OCI-LY3 (cell line): ENCODE data around the gene KIRREL1.

ENCODE experiments used
- CTCF ChIP-seq: fragments of 200-600, 300-600 bp; sonication (generic); IDR thresholded peaks from 2 replicates; pipeline ENCODE4 v1.5.1; 2014; ENCODE audit warnings: antibody characterized with exemption, low read length, low read depth
- EZH2phosphoT487 ChIP-seq: fragments of 200-600 bp; shearing (Covaris generic); IDR thresholded peaks from 2 replicates; pipeline ENCODE4 v1.6.1; 2018; ENCODE audit warnings: antibody characterized with exemption, mixed run types, low read depth

- no peak for TF ChIP-seq CTCF
- no peak for TF ChIP-seq EZH2phosphoT487
Measured at GRCh38 chr1:157984469-157984868, 9.0 kb upstream of the KIRREL1 start.
